ENCODE results near the gene IGSF22.

IGSF22 gene

GRCh38 chr11:18671246-18671645 is 54.7 kb downstream of the IGSF22 start:
- no peak for TF ChIP-seq FOXP2 (optimal IDR thresholded peaks at IDR 0.05; ENCODE audit: borderline replicate concordance, extremely low read depth, extremely low read length, insufficient read depth)
- TF ChIP-seq, protein P1, sequence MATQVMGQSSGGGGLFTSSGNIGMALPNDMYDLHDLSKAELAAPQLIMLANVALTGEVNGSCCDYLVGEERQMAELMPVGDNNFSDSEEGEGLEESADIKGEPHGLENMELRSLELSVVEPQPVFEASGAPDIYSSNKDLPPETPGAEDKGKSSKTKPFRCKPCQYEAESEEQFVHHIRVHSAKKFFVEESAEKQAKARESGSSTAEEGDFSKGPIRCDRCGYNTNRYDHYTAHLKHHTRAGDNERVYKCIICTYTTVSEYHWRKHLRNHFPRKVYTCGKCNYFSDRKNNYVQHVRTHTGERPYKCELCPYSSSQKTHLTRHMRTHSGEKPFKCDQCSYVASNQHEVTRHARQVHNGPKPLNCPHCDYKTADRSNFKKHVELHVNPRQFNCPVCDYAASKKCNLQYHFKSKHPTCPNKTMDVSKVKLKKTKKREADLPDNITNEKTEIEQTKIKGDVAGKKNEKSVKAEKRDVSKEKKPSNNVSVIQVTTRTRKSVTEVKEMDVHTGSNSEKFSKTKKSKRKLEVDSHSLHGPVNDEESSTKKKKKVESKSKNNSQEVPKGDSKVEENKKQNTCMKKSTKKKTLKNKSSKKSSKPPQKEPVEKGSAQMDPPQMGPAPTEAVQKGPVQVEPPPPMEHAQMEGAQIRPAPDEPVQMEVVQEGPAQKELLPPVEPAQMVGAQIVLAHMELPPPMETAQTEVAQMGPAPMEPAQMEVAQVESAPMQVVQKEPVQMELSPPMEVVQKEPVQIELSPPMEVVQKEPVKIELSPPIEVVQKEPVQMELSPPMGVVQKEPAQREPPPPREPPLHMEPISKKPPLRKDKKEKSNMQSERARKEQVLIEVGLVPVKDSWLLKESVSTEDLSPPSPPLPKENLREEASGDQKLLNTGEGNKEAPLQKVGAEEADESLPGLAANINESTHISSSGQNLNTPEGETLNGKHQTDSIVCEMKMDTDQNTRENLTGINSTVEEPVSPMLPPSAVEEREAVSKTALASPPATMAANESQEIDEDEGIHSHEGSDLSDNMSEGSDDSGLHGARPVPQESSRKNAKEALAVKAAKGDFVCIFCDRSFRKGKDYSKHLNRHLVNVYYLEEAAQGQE (IDR thresholded peaks at IDR 0.05; ENCODE audit: insufficient read depth in 1 of 2, low read depth in 2 of 2, low read length in 2 of 2): no peak
- no peak for TF ChIP-seq TAF1 (IDR thresholded peaks at IDR 0.05; ENCODE audit: borderline replicate concordance, insufficient read depth, low read length)
- no peak for TF ChIP-seq SIN3A (IDR thresholded peaks at IDR 0.05; ENCODE audit: borderline replicate concordance, insufficient read depth, low read length)
- TF ChIP-seq POLR2AphosphoS5 (IDR thresholded peaks at IDR 0.05; ENCODE audit: low read depth, low read length): no peak

DNA sequence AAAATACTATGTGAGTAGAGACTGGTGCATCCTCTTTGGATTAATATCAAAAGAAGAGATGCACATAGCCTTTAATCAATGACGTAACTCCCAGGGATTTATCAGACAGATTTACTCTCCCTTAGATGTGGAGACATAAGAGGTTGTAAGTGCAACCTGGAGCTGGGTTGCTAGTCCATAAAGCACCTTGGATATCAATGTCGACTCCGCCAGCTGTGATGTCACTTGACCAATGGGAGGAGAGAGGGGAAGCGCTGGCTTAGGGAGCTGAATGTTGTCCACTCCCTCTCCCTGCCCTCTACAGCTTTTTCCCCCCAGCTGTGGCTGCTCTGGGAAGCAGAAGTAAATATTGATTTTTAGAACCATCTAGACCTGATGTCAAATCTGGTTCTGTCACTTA is 56.3 kb downstream of the IGSF22 start:
- no peak for TF ChIP-seq FOXP2 (optimal IDR thresholded peaks at IDR 0.05; ENCODE audit: borderline replicate concordance, extremely low read depth, extremely low read length, insufficient read depth)
- TF ChIP-seq, protein P1 (IDR thresholded peaks at IDR 0.05; ENCODE audit: insufficient read depth in 1 of 2, low read depth in 2 of 2, low read length in 2 of 2): no peak
- no peak for TF ChIP-seq TAF1 (IDR thresholded peaks at IDR 0.05; ENCODE audit: borderline replicate concordance, insufficient read depth, low read length)
- no peak for TF ChIP-seq POLR2AphosphoS5 (IDR thresholded peaks at IDR 0.05; ENCODE audit: low read depth, low read length)
- no peak for TF ChIP-seq SIN3A (IDR thresholded peaks at IDR 0.05; ENCODE audit: borderline replicate concordance, insufficient read depth, low read length)

DNA sequence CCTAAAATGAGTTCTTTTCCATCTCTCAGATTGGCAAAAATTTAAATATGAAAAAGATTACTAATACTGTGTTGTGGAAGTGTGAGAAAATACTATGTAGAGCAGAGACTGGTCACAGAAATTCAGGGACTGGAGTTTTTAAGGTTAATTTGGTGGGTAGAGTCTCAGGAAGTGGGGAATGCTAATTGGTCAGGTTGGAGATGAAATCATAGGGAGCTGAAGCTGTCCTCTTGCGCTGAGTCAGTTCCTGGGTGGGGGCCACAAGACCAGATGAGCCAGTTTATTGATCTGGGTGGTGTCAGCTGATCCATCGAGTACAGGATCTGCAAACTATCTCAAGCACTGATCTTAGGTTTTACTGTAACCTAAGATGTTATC is 56.8 kb downstream of the IGSF22 start:
- no peak for TF ChIP-seq FOXP2 (optimal IDR thresholded peaks at IDR 0.05; ENCODE audit: borderline replicate concordance, extremely low read depth, extremely low read length, insufficient read depth)
- TF ChIP-seq, protein P1 (IDR thresholded peaks at IDR 0.05; ENCODE audit: insufficient read depth in 1 of 2, low read depth in 2 of 2, low read length in 2 of 2): no peak
- TF ChIP-seq SIN3A (IDR thresholded peaks at IDR 0.05; ENCODE audit: borderline replicate concordance, insufficient read depth, low read length): no peak
- TF ChIP-seq TAF1 (IDR thresholded peaks at IDR 0.05; ENCODE audit: borderline replicate concordance, insufficient read depth, low read length): no peak
- no peak for TF ChIP-seq POLR2AphosphoS5 (IDR thresholded peaks at IDR 0.05; ENCODE audit: low read depth, low read length)

GRCh38 chr11:18668131-18668530 is 57.9 kb downstream of the IGSF22 start:
- TF ChIP-seq TAF1 (IDR thresholded peaks at IDR 0.05; ENCODE audit: borderline replicate concordance, insufficient read depth, low read length): no peak
- TF ChIP-seq, protein P1 (IDR thresholded peaks at IDR 0.05; ENCODE audit: insufficient read depth in 1 of 2, low read depth in 2 of 2, low read length in 2 of 2): no peak
- TF ChIP-seq FOXP2 (optimal IDR thresholded peaks at IDR 0.05; ENCODE audit: borderline replicate concordance, extremely low read depth, extremely low read length, insufficient read depth): no peak
- no peak for TF ChIP-seq SIN3A (IDR thresholded peaks at IDR 0.05; ENCODE audit: borderline replicate concordance, insufficient read depth, low read length)

DNA sequence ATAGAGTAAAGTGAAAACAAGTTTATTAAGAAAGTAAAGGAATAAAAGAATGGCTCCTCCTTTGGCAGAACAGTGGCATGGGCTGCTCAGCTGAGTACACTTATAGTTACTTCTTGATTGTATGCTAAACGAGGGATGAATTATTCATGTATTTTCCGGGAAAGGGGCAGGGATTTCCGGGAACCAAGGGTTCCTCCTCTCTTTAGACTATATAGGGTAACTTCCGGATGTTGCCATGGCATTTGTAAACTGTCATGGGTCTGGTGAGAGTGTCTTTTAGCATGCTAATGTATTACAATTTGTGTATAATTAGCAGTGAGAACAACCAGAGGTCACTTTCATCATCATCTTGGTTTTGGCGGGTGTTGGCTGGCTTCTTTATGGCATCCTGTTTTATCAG is 68.3 kb downstream of the IGSF22 start:
- TF ChIP-seq TAF1 (IDR thresholded peaks at IDR 0.05; ENCODE audit: borderline replicate concordance, insufficient read depth, low read length): no peak
- no peak for TF ChIP-seq POLR2AphosphoS5 (IDR thresholded peaks at IDR 0.05; ENCODE audit: low read depth, low read length)
- TF ChIP-seq, protein P1 (IDR thresholded peaks at IDR 0.05; ENCODE audit: insufficient read depth in 1 of 2, low read depth in 2 of 2, low read length in 2 of 2): no peak
- no peak for TF ChIP-seq SIN3A (IDR thresholded peaks at IDR 0.05; ENCODE audit: borderline replicate concordance, insufficient read depth, low read length)
- TF ChIP-seq FOXP2 (optimal IDR thresholded peaks at IDR 0.05; ENCODE audit: borderline replicate concordance, extremely low read depth, extremely low read length, insufficient read depth): no peak
